ENCODE measurements around the gene RAB25. TPM values are rescaled to one million over a fixed set of nuclear protein-coding genes. Genes with fewer than 3 reads are reported as not detected.
"Not testable (repeated sequence)": the region's sequence is repeated elsewhere in the genome, so short reads cannot be mapped to it uniquely, and the experiment has no call there.

The RAB25 gene
- total RNA-seq, 1 donor from 2014 or later: not detected

- Mint-ChIP-seq H3K27me3 (ENCODE audit: low read depth) (no peaks in the 10 kb centered on the region), H3K4me1 (ENCODE audit: low read depth) (no peaks in the 10 kb centered on the region), H3K27ac (ENCODE audit: unreplicated experiment) (no peak overlapping the region), H3K9me3 (ENCODE audit: low read depth) (no peaks in the 10 kb centered on the region), H3K36me3 (ENCODE audit: low read depth) (peaks cover 6% of the 10 kb centered on the region), H3K4me3 (ENCODE audit: unreplicated experiment) (no peak overlapping the region)
- DNase-seq (ENCODE audit: low spot score): no peak
- no peak for TF ChIP-seq CTCF (IDR thresholded peaks at IDR 0.05)
Observed at GRCh38 chr1:156033011-156033410, 27.9 kb upstream of the RAB25 start.

GRCh38 chr1:156034991-156035390 is 26.0 kb upstream of the RAB25 start:
- not testable (repeated sequence) for H3K27ac Mint-ChIP-seq (ENCODE audit: unreplicated experiment); H3K9me3 Mint-ChIP-seq (ENCODE audit: low read depth); DNase-seq (ENCODE audit: low spot score); H3K4me1 Mint-ChIP-seq (ENCODE audit: low read depth); H3K36me3 Mint-ChIP-seq (ENCODE audit: low read depth); H3K27me3 Mint-ChIP-seq (ENCODE audit: low read depth); H3K4me3 Mint-ChIP-seq (ENCODE audit: unreplicated experiment)

- Mint-ChIP-seq H3K36me3 (ENCODE audit: low read depth) (peaks cover 12% of the 10 kb centered on the region), H3K4me1 (ENCODE audit: low read depth) (no peaks in the 10 kb centered on the region), H3K4me3 (ENCODE audit: unreplicated experiment) (no peak overlapping the region), H3K9me3 (ENCODE audit: low read depth) (no peaks in the 10 kb centered on the region), H3K27ac (ENCODE audit: unreplicated experiment) (no peak overlapping the region), H3K27me3 (ENCODE audit: low read depth) (no peaks in the 10 kb centered on the region)
- TF ChIP-seq CTCF (IDR thresholded peaks at IDR 0.05): no peak
- DNase-seq (ENCODE audit: low spot score): no peak
Observed at GRCh38 chr1:156042828-156043227, 18.1 kb upstream of the RAB25 start.

GRCh38 chr1:156045076-156045475 is 15.9 kb upstream of the RAB25 start:
- Mint-ChIP-seq H3K27ac (ENCODE audit: unreplicated experiment) (no peak overlapping the region), H3K36me3 (ENCODE audit: low read depth) (peaks cover 19% of the 10 kb centered on the region), H3K27me3 (ENCODE audit: low read depth) (no peaks in the 10 kb centered on the region), H3K9me3 (ENCODE audit: low read depth) (no peaks in the 10 kb centered on the region), H3K4me1 (ENCODE audit: low read depth) (no peaks in the 10 kb centered on the region), H3K4me3 (ENCODE audit: unreplicated experiment) (no peak overlapping the region)
- DNase-seq (ENCODE audit: low spot score): no peak
- no peak for TF ChIP-seq CTCF (IDR thresholded peaks at IDR 0.05)

GRCh38 chr1:156048663-156049258 is 12.2 kb upstream of the RAB25 start:
- Mint-ChIP-seq H3K36me3 (ENCODE audit: low read depth) (peaks cover 15% of the 10 kb centered on the region), H3K4me3 (ENCODE audit: unreplicated experiment) (no peak overlapping the region), H3K27ac (ENCODE audit: unreplicated experiment) (no peak overlapping the region), H3K27me3 (ENCODE audit: low read depth) (no peaks in the 10 kb centered on the region), H3K4me1 (ENCODE audit: low read depth) (peaks cover 19% of the 10 kb centered on the region), H3K9me3 (ENCODE audit: low read depth) (no peaks in the 10 kb centered on the region)
- TF ChIP-seq CTCF (IDR thresholded peaks at IDR 0.05): no peak
- DNase-seq (ENCODE audit: low spot score): no peak

- H3K27ac Mint-ChIP-seq (ENCODE audit: unreplicated experiment): no peak overlapping the region
Observed at GRCh38 chr1:156050376-156050775, 10.6 kb upstream of the RAB25 start.

More at GRCh38 chr1:156050376-156050775, 10.6 kb upstream of the RAB25 start:
- Mint-ChIP-seq H3K4me1 (ENCODE audit: low read depth) (peaks cover 23% of the 10 kb centered on the region), H3K27me3 (ENCODE audit: low read depth) (no peaks in the 10 kb centered on the region), H3K36me3 (ENCODE audit: low read depth) (peaks cover 13% of the 10 kb centered on the region), H3K4me3 (ENCODE audit: unreplicated experiment) (no peak overlapping the region), H3K9me3 (ENCODE audit: low read depth) (no peaks in the 10 kb centered on the region)
- TF ChIP-seq CTCF (IDR thresholded peaks at IDR 0.05): no peak
- no peak for DNase-seq (ENCODE audit: low spot score)
